GM23338 (cell line): Measurements from ENCODE around the gene COMMD10. TPM values are rescaled to one million over a fixed set of nuclear protein-coding genes. Genes with fewer than 3 reads are reported as not detected.

Experiments
- CREB1 ChIP-seq: fragments of 250-450 bp; sonication (Bioruptor Pico); IDR thresholded peaks from 2 replicates; pipeline ENCODE4 v1.5.0; 2020; ENCODE audit warnings: low read depth, mild to moderate bottlenecking, moderate library complexity
- EZH2 ChIP-seq: fragments of 200-600 bp; sonication (generic); IDR thresholded peaks from one replicate; pipeline ENCODE4 v1.8.0; 2017; ENCODE audit warnings: antibody characterized with exemption, mild to moderate bottlenecking, low read depth; ENCODE audit not compliant: unreplicated experiment
- EZH2phosphoT487 ChIP-seq: fragments of 200-600 bp; sonication (generic); IDR thresholded peaks from one replicate; pipeline ENCODE4 v1.8.1; 2018; ENCODE audit warnings: antibody characterized with exemption; ENCODE audit not compliant: unreplicated experiment
- JUNB ChIP-seq: IDR thresholded peaks from one replicate; pipeline ENCODE4 v1.6.1; 2016; ENCODE audit warnings: antibody characterized with exemption; ENCODE audit not compliant: unreplicated experiment
- NANOG ChIP-seq: IDR thresholded peaks from 2 replicates; pipeline ENCODE4 v1.6.1; 2016; ENCODE audit warnings: antibody characterized with exemption, borderline replicate concordance
- POLR2AphosphoS5 ChIP-seq: IDR thresholded peaks from 2 replicates; pipeline ENCODE4 v1.6.1; 2016; ENCODE audit warnings: antibody characterized with exemption, low read depth
- STAT1 ChIP-seq: IDR thresholded peaks from one replicate; pipeline ENCODE4 v1.6.1; 2016; ENCODE audit warnings: antibody characterized with exemption; ENCODE audit not compliant: unreplicated experiment
- ZNF114 ChIP-seq: fragments of 250-450 bp; sonication (Bioruptor Pico); IDR thresholded peaks from 2 replicates; pipeline ENCODE4 v1.5.0; 2020; ENCODE audit warnings: mild to moderate bottlenecking, moderate library complexity
- ZNF331 ChIP-seq: fragments of 250-450 bp; sonication (Bioruptor Pico); IDR thresholded peaks from 2 replicates; pipeline ENCODE4 v1.5.0; 2020; ENCODE audit warnings: low read depth, mild to moderate bottlenecking, moderate library complexity
- polyA plus RNA-seq: library from polyadenylated mRNA; unstranded; fragments of >200 nt; fragmentation: Nextera tagmentation; extraction: Ambion mirVana; gene quantifications from 2 replicates; pipeline ENCODE4 v1.2.1, GENCODE V29; 2016
- total RNA-seq: library from RNA; depleted of rRNA; stranded (reverse); fragments of >200 nt; shearing (Covaris generic); gene quantifications from 2 replicates; pipeline ENCODE4 v1.2.3, GENCODE V29; 2014
- TF ChIP-seq, protein P1 (sequence below): fragments of 250-450 bp; sonication (Bioruptor Pico); IDR thresholded peaks from 2 replicates; pipeline ENCODE4 v1.5.0; 2020; ENCODE audit warnings: mild to moderate bottlenecking, moderate library complexity
- TF ChIP-seq, protein P2 (sequence below): IDR thresholded peaks from 2 replicates; pipeline ENCODE4 v1.6.1; 2016; ENCODE audit warnings: antibody characterized with exemption

Gene COMMD10
- total and polyA plus RNA-seq, 2 experiments from 2014 or later = 58.5 to 84.0 TPM

DNA sequence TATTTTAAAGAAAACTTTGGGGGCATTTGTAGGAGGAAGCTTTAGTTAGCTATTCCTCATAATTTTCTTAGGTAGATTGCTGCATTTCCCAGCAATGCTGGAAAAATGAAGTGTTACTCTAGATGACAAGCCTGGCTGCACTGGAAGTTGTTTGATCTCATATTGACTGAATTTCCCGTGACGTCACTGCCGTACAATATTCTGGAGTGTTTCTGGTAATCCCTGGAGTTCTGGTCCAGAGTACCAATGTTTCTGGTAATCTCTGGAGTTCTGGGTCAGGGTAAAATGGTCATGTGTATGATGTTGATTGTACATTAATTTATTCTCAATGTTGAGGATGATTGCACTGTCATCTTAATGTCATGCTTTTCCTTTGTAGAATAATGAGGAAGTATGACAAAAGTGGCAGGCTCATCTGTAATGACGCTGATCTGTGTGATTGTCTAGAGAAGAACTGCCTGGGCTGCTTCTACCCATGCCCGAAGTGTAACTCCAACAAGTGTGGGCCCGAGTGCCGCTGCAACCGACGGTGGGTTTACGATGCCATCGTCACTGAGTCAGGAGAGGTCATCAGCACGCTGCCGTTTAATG, 26.4 kb upstream of the COMMD10 start (continued):
- TF ChIP-seq, protein P1, sequence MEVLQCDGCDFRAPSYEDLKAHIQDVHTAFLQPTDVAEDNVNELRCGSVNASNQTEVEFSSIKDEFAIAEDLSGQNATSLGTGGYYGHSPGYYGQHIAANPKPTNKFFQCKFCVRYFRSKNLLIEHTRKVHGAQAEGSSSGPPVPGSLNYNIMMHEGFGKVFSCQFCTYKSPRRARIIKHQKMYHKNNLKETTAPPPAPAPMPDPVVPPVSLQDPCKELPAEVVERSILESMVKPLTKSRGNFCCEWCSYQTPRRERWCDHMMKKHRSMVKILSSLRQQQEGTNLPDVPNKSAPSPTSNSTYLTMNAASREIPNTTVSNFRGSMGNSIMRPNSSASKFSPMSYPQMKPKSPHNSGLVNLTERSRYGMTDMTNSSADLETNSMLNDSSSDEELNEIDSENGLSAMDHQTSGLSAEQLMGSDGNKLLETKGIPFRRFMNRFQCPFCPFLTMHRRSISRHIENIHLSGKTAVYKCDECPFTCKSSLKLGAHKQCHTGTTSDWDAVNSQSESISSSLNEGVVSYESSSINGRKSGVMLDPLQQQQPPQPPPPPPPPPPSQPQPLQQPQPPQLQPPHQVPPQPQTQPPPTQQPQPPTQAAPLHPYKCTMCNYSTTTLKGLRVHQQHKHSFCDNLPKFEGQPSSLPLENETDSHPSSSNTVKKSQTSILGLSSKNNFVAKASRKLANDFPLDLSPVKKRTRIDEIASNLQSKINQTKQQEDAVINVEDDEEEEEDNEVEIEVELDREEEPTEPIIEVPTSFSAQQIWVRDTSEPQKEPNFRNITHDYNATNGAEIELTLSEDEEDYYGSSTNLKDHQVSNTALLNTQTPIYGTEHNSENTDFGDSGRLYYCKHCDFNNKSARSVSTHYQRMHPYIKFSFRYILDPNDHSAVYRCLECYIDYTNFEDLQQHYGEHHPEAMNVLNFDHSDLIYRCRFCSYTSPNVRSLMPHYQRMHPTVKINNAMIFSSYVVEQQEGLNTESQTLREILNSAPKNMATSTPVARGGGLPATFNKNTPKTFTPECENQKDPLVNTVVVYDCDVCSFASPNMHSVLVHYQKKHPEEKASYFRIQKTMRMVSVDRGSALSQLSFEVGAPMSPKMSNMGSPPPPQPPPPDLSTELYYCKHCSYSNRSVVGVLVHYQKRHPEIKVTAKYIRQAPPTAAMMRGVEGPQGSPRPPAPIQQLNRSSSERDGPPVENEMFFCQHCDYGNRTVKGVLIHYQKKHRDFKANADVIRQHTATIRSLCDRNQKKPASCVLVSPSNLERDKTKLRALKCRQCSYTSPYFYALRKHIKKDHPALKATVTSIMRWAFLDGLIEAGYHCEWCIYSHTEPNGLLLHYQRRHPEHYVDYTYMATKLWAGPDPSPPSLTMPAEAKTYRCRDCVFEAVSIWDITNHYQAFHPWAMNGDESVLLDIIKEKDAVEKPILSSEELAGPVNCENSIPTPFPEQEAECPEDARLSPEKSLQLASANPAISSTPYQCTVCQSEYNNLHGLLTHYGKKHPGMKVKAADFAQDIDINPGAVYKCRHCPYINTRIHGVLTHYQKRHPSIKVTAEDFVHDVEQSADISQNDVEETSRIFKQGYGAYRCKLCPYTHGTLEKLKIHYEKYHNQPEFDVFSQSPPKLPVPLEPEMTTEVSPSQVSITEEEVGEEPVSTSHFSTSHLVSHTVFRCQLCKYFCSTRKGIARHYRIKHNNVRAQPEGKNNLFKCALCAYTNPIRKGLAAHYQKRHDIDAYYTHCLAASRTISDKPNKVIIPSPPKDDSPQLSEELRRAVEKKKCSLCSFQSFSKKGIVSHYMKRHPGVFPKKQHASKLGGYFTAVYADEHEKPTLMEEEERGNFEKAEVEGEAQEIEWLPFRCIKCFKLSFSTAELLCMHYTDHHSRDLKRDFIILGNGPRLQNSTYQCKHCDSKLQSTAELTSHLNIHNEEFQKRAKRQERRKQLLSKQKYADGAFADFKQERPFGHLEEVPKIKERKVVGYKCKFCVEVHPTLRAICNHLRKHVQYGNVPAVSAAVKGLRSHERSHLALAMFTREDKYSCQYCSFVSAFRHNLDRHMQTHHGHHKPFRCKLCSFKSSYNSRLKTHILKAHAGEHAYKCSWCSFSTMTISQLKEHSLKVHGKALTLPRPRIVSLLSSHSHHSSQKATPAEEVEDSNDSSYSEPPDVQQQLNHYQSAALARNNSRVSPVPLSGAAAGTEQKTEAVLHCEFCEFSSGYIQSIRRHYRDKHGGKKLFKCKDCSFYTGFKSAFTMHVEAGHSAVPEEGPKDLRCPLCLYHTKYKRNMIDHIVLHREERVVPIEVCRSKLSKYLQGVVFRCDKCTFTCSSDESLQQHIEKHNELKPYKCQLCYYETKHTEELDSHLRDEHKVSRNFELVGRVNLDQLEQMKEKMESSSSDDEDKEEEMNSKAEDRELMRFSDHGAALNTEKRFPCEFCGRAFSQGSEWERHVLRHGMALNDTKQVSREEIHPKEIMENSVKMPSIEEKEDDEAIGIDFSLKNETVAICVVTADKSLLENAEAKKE = no peak
- TF ChIP-seq ZNF114 (CRISPR knock-in tag) (no peak), NANOG (no peak), POLR2AphosphoS5 (no peak), JUNB (no peak), STAT1 (no peak), ZNF331 (CRISPR knock-in tag) (no peak), EZH2 (no peak), CREB1 (CRISPR knock-in tag) (no peak), EZH2phosphoT487 (no peak)
- TF ChIP-seq, protein P2, sequence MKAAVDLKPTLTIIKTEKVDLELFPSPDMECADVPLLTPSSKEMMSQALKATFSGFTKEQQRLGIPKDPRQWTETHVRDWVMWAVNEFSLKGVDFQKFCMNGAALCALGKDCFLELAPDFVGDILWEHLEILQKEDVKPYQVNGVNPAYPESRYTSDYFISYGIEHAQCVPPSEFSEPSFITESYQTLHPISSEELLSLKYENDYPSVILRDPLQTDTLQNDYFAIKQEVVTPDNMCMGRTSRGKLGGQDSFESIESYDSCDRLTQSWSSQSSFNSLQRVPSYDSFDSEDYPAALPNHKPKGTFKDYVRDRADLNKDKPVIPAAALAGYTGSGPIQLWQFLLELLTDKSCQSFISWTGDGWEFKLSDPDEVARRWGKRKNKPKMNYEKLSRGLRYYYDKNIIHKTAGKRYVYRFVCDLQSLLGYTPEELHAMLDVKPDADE = no peak
